Measurements from ENCODE around the gene CTBP1. TPM values are rescaled to one million over a fixed set of nuclear protein-coding genes. Genes with fewer than 3 reads are reported as not detected.

CTBP1 gene
- total and polyA plus RNA-seq, 2 donors from 2014 or later = 96.1 to 170 TPM

DNA sequence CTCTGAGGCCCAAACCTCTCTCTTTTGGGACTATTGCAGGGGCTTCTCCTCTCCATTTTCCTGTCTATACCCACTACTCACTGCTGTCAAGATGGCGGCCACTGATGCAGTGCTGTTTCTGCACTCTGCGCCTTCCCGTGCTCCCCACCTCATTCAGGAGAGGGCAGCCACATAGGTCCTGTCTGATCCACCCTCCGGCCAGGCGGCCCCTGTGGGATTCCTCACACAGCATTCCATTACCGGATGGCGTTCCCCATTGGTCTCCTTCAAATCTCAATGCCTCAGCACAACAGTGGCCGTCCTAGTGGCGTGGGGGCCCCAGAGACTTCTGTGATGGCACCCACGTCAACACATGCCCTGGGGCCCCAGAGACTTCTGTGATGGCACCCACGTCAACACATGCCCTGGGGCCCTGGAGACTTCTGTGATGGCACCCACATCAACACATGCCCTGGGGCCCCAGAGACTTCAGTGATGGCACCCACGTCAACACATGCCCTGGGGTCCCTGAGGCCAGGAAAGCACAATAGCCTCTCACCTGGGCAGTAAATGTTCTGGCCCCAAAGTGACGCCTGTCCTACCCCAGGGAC, 83.9 kb downstream of the CTBP1 start:
- peaks cover 0 to 5% (median 0%) of the 10 kb centered on the region in 3 donors for H3K4me1 ChIP-seq (ENCODE audit: control insufficient read depth in 2 of 3, insufficient read depth in 2 of 3, low read depth in 1 of 3, low read length in 3 of 3)
- TF ChIP-seq, protein P1, sequence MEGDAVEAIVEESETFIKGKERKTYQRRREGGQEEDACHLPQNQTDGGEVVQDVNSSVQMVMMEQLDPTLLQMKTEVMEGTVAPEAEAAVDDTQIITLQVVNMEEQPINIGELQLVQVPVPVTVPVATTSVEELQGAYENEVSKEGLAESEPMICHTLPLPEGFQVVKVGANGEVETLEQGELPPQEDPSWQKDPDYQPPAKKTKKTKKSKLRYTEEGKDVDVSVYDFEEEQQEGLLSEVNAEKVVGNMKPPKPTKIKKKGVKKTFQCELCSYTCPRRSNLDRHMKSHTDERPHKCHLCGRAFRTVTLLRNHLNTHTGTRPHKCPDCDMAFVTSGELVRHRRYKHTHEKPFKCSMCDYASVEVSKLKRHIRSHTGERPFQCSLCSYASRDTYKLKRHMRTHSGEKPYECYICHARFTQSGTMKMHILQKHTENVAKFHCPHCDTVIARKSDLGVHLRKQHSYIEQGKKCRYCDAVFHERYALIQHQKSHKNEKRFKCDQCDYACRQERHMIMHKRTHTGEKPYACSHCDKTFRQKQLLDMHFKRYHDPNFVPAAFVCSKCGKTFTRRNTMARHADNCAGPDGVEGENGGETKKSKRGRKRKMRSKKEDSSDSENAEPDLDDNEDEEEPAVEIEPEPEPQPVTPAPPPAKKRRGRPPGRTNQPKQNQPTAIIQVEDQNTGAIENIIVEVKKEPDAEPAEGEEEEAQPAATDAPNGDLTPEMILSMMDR (IDR thresholded peaks at IDR 0.05; ENCODE audit: borderline replicate concordance, extremely low read depth, insufficient read depth) = no peak
- H3K9me3 ChIP-seq (ENCODE audit: control insufficient read depth in 2 of 3, insufficient read depth in 1 of 3, low read length in 3 of 3) = no peaks in the 10 kb centered on the region
- H3K9ac ChIP-seq (ENCODE audit: low read length in 3 of 3) = no peak overlapping the region
- H3K27ac ChIP-seq (ENCODE audit: low read depth in 2 of 2, low read length in 2 of 2) = no peak overlapping the region
- DNase-seq (no peak), FAIRE-seq (no peak)
- H3K4me3 ChIP-seq (ENCODE audit: low read length in 3 of 3) = no peak overlapping the region
- peaks cover 2% of the 10 kb centered on the region for H3K27me3 ChIP-seq (ENCODE audit: control insufficient read depth, insufficient read depth, low read length)
- intact Hi-C loops (cut with DNase I) = no loop called here
- H3K36me3 ChIP-seq (ENCODE audit: control insufficient read depth in 2 of 3, insufficient read depth in 3 of 3, low read length in 3 of 3) = no peaks in the 10 kb centered on the region

- H3K4me1 ChIP-seq (ENCODE audit: control insufficient read depth in 2 of 3, insufficient read depth in 2 of 3, low read depth in 1 of 3, low read length in 3 of 3) = peaks cover 0 to 5% (median 0%) of the 10 kb centered on the region in 3 donors
- TF ChIP-seq, protein P1 (IDR thresholded peaks at IDR 0.05; ENCODE audit: borderline replicate concordance, extremely low read depth, insufficient read depth) = no peak
- H3K4me3 ChIP-seq (ENCODE audit: low read length in 3 of 3) = no peak overlapping the region
- H3K9me3 ChIP-seq (ENCODE audit: control insufficient read depth in 2 of 3, insufficient read depth in 1 of 3, low read length in 3 of 3) = no peaks in the 10 kb centered on the region
- no peak overlapping the region for H3K27ac ChIP-seq (ENCODE audit: low read depth in 2 of 2, low read length in 2 of 2)
- no peaks in the 10 kb centered on the region for H3K36me3 ChIP-seq (ENCODE audit: control insufficient read depth in 2 of 3, insufficient read depth in 3 of 3, low read length in 3 of 3)
- intact Hi-C loops (cut with DNase I) = no loop called here
- FAIRE-seq (no peak), DNase-seq (no peak)
- no peak overlapping the region for H3K9ac ChIP-seq (ENCODE audit: low read length in 3 of 3)
- H3K27me3 ChIP-seq (ENCODE audit: control insufficient read depth, insufficient read depth, low read length) = no peaks in the 10 kb centered on the region
Observed at GRCh38 chr4:1164444-1164843, 84.5 kb downstream of the CTBP1 start.

DNA sequence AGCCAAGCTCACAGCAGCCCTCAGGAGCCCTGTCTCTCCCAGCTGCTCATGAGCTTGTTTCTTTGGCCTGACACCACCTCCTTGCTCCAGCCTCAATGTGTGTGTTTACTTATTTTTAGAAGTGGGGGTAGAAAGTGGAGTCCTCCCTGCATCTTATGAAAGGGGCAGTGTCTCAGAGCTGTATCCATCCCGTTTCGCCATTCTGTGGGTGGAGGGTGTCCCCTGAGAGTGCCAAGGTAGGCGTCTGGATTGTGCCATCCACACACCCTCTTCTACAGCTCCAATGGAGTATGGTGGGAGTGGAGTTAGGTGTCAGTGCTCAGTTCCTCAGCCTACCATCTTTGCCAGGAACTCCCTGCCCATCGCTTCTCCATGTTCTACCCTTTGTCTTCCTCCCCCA, 84.9 kb downstream of the CTBP1 start:
- no peak overlapping the region for H3K4me3 ChIP-seq (ENCODE audit: low read length in 3 of 3)
- FAIRE-seq (no peak), DNase-seq (no peak)
- H3K27me3 ChIP-seq (ENCODE audit: control insufficient read depth, insufficient read depth, low read length) = no peaks in the 10 kb centered on the region
- intact Hi-C loops (cut with DNase I) = no loop called here
- H3K9ac ChIP-seq (ENCODE audit: low read length in 3 of 3) = no peak overlapping the region
- peaks cover 0 to 5% (median 0%) of the 10 kb centered on the region in 3 donors for H3K4me1 ChIP-seq (ENCODE audit: control insufficient read depth in 2 of 3, insufficient read depth in 2 of 3, low read depth in 1 of 3, low read length in 3 of 3)
- no peaks in the 10 kb centered on the region for H3K36me3 ChIP-seq (ENCODE audit: control insufficient read depth in 2 of 3, insufficient read depth in 3 of 3, low read length in 3 of 3)
- no peak overlapping the region for H3K27ac ChIP-seq (ENCODE audit: low read depth in 2 of 2, low read length in 2 of 2)
- H3K9me3 ChIP-seq (ENCODE audit: control insufficient read depth in 2 of 3, insufficient read depth in 1 of 3, low read length in 3 of 3) = no peaks in the 10 kb centered on the region
- TF ChIP-seq, protein P1 (IDR thresholded peaks at IDR 0.05; ENCODE audit: borderline replicate concordance, extremely low read depth, insufficient read depth) = no peak

Other genes with a start within 250 kb of the CTBP1 start
- 25.5 TPM for gene FGFRL1, start 237.5 kb downstream of the CTBP1 start, total RNA-seq
- gene FGFRL1, start 237.5 kb downstream of the CTBP1 start, polyA plus RNA-seq (ENCODE audit: insufficient read depth, low read depth, low replicate concordance) = 22.0 TPM
- gene RNF212, start 135.6 kb downstream of the CTBP1 start, total RNA-seq = 5.3 TPM
- gene RNF212, start 135.6 kb downstream of the CTBP1 start, polyA plus RNA-seq (ENCODE audit: insufficient read depth, low read depth, low replicate concordance) = 20.8 TPM
- gene SPON2, start 76.5 kb downstream of the CTBP1 start, total RNA-seq = 116 TPM
- 16.7 TPM for gene SPON2, start 76.5 kb downstream of the CTBP1 start, polyA plus RNA-seq (ENCODE audit: insufficient read depth, low read depth, low replicate concordance)
- 75.2 TPM for gene MAEA, start 40.8 kb upstream of the CTBP1 start, total RNA-seq
- gene MAEA, start 40.8 kb upstream of the CTBP1 start, polyA plus RNA-seq (ENCODE audit: insufficient read depth, low read depth, low replicate concordance) = 65.0 TPM
- 32.5 TPM for gene UVSSA, start 98.1 kb upstream of the CTBP1 start, total RNA-seq
- 5.2 TPM for gene UVSSA, start 98.1 kb upstream of the CTBP1 start, polyA plus RNA-seq (ENCODE audit: insufficient read depth, low read depth, low replicate concordance)
- not detected for gene NKX1-1, start 157.3 kb upstream of the CTBP1 start, total RNA-seq
- not detected for gene NKX1-1, start 157.3 kb upstream of the CTBP1 start, polyA plus RNA-seq (ENCODE audit: insufficient read depth, low read depth, low replicate concordance)